Stimulated activated CD8-positive, alpha-beta memory T cell treated with anti-CD3 and anti-CD28 coated beads, Interleukin-4, amount 100 ng/mL, for 4 hours (primary cell): ENCODE measurements around the gene SRGAP2B.
"Not testable (repeated sequence)": the region's sequence is repeated elsewhere in the genome, so short reads cannot be mapped to it uniquely, and the experiment has no call there.

ENCODE experiments used
- DNase-seq, 2 donors: peaks; one replicate each; pipeline ENCODE4 v3.0.0-alpha.2; 2020; ENCODE audit warnings: low read depth in 2 of 2, low spot score in 1 of 2

Gene SRGAP2B

DNA sequence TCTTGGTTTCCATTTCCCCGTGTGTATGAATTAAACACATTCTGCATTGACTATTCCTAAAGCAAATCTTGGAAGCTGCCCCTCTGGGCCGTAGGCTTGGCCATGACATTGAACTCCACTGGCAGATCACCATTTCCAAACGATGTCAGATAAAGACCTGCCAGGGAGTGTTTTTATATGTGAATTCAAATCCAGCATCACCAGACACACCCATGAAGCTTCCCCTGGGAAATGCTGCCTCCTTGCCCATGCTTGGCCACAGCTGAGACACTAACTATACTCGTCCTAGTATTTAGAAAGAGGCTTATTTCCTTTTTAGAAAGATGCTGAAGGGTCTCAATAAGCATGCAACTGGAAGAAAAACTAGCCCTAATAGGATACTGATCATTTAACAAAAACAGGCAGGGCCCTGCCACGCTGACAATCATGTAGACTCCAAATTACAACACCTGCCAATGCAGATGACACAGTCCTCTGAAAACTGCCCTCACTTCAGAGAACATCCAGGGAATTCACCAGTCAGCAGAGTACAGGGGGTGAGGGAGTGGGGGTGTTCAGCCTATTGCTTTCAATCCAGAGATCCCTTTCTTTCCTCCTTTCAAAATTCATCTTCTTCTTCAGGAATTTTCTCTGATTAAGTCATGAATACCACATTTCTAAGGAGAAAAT is 94.9 kb downstream of the SRGAP2B start:
- not testable (repeated sequence) for DNase-seq

DNA sequence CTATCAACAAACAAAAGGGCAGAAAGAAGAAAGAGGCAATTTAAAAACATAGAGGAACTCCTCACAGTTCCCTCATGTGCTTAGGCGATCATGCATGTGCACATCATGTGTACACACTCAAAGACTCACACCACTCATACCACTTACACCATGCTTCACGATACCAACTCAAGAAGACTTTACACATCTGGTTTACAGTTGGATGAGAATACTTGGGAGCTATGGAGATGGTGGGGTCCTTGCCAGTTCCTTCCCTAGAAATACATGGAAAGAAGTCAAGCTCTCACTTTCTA is 96.2 kb downstream of the SRGAP2B start:
- DNase-seq, result not testable (repeated sequence)

DNA sequence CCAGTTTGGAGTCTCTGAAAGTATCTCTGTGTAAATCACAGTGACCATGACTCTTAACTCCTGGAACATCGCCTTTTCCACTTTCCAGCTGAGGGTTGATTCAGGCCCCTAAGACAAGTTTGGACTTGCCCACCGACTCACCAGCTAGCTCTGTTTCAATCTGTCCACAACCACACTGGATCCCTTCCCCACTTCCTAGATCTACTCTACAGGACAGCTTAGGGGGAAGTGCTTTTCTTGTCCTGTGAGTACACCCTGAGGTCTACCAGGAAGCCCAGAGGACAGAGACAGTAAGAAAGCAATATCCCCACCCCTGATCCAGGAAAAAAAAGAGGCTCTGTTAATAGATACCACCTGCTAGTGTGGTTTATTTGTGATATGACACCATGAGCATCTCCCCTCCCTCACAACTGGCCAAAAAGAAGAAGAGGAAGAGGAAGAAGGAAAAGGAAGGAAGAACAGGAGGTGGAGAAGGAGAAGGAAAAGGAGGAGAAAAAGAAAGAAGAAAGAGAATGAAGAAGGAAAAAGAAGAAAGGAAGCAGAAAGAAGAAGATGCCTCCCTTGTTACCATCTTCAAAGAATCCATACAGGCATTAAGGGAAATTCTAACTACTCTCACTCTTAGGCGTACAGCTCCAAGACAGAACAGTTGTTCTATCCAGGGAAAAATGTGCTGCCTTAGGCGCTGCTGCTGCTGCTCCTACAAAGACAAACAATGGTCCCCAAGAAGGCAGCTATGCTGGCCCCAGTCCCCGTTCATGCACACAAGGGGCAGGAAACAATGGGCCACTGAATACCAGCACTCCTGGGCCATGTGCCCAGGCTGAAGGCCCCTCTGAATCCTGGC is 96.8 kb downstream of the SRGAP2B start:
- not testable (repeated sequence) for DNase-seq

DNA sequence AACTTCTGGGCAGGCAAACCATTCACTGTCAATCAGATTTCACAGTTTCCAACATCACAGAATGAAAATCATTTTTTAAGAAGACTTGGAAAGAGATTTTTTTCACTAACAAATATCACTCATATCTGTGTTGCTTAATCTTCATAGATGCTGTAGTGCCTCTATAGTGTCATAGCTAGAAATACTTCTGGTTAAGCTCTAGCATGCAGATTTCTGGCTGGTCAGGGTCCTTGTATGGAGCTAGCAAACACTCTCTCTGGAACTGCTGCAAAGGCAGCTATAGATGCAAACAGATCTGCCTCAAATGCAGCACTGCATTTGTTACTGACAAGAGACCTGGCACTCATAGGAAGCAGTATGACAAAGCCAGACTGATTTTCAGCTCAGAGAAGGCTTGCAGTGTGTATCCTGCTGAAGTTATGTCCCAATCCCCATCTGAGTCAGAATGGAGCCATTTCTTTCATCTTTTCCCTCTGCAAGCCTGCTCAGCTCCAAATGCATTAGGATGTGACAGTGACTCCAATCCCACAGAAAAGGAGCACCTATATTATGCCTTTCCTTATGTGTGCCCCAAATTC is 99.2 kb downstream of the SRGAP2B start:
- DNase-seq, result not testable (repeated sequence)

DNA sequence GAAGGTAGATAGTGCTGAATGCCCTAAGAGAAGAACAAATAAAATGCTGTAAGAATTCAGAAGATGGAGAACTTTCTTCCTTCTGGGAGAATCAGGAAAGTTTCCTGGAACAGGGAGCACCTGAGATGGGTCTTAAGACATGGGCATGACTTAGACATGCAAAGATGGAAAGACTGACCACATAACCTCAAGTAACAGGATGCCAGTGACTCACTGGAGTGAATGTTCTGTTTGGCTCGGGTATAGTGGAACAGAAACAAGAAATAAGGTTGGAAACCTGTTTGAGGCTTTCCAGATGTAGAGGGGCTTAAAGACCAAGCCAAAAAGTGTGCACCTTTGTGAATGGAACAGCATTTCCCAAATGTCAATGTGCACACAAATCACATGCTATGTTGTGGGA is 102.2 kb downstream of the SRGAP2B start:
- not testable (repeated sequence) for DNase-seq

DNA sequence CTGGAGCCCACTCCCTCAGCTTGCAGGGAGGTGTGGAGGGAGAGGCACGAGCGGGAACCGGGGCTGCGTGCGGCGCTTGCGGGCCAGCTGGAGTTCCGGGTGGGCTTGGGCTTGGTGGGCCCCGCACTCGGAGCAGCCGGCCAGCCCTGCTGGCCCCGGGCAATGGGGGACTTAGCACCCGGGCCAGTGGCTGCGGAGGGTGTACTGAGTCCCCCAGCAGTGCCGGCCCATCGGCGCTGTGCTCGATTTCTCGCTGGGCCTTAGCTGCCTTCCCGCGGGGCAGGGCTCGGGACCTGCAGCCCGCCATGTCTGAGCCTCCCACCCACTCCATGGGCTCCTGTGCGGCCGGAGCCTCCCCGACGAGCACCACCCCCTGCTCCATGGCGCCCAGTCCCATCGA is 104.5 kb downstream of the SRGAP2B start:
- DNase-seq, result not testable (repeated sequence)

DNA sequence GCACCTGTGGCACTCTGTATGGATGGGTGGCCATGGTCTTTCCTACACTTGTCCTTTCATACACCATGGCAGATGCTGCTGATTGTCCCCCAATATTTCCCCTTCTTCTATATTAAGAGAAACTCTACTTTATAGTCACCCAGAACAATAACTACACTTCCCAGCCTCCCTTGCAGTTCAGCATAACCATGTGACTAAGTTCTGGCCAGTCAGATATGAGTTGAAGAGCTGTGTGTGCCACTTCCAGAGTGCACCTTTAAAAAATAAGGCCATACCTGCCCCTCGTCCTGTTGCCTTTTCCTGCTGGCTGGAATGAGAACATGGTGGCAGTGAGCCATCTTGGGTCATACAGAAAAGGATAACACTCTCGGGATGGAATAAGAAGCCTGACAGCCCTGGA is 108.0 kb downstream of the SRGAP2B start:
- not testable (repeated sequence) for DNase-seq

DNA sequence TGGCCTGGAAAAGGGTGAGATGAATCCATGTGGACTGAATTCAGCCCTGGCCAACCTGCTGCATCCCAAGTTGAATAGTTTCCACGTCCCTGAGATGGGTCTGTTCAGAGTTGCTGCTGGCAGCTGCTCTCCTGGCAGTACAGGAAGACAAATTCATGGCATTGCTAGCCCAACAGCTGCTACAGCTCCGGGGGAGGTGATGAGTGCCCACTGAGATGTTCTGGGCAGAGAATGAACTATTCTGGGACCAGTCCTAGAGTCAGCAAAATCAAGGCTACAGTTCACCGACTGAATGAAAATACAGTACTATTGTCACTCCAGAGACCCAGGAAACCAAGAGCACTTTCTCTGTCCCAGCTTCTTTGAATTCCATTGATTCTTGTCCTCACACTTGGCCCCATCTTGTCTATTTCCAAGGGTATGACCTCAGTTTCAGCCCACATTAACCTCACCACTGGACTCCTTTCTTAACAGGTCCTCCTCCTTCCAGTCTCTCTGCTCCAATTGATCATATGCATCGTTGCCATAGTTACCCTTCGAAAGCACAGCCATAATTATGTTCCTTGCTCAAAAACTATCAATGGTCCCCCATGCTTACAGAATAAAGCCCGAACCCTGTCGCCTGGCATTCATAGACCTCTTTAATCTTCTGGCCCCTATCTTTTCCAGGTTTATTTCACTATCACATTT is 108.8 kb downstream of the SRGAP2B start:
- not testable (repeated sequence) for DNase-seq

DNA sequence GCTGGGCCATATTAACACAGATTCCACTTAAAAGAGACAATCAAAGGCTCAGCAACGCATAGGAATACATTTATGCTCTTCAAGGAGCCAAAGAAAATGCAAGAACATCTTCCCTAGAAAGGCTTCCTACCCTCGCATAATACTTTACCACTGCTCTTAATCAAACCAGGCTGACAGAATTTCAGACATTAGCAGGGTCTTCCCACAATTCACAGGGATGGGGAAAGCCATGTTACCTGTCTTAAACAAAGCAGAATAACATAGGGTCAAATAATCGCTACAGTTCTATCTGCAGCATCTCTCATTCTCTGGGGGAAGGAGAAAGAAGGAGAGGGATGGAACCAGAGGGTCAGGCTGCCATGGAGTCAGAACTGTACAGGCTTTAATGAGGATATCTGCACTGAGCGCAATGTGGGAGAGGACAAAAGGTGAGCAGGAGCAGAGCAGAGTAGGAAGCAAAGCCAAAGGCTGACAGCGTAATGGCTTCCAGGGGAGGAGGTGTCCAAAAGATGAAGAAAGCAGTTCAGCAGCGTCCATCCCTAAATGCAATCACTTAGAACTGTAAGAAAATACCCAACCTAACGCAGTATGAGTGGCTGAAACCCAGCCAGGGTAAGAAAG is 109.5 kb downstream of the SRGAP2B start:
- not testable (repeated sequence) for DNase-seq

DNA sequence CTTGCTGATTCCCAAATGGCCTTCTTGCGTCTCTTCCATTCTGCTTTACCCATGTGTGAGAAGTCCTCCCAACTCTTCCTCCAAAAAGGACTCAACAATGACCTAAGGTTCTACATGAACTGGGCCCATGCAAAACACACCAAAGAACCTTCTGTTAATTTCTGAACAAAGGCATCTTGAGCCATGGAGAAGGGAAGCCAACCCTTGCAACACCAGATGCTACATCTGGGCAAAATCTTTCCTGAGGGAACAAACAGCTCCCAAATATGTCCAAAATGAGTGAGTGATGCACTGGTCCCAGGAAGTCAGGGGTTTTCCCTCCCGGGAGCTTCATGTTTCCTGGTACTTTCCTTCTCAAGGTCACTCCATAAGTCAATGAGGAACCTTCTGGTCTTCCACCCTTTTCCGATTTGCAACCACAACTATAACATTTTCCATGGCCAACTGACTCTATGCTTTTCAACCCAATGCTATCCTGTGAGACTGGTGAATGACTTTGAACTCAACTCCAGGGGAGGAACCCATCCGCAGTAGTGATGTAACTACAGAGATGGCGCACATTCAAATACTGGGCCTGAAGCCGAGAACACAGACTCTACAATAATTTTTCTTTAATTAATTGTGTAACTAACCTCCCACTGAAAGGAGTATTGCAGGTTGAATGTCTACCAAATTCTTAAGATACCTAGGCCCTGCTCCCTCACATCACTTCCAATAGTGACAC is 112.2 kb downstream of the SRGAP2B start:
- not testable (repeated sequence) for DNase-seq

DNA sequence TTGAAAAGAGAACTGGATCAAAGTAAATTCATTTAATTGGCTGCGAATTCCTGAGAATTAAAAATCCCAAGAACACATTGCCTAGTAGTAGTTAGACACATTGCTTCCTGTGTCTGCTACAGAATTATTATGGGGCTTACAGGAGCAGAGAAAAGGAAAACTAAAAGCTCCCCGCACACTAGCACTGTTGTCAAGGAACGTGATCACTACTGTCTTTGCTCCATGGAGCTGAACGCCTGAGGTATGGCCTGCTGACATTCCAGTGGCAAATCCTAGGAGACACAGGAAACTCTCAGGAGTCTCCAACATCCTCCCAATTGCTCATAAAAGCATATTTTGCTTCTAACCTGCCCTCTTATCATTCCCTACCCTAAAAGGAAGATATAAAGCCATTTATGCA is 114.0 kb downstream of the SRGAP2B start:
- DNase-seq, result not testable (repeated sequence)

DNA sequence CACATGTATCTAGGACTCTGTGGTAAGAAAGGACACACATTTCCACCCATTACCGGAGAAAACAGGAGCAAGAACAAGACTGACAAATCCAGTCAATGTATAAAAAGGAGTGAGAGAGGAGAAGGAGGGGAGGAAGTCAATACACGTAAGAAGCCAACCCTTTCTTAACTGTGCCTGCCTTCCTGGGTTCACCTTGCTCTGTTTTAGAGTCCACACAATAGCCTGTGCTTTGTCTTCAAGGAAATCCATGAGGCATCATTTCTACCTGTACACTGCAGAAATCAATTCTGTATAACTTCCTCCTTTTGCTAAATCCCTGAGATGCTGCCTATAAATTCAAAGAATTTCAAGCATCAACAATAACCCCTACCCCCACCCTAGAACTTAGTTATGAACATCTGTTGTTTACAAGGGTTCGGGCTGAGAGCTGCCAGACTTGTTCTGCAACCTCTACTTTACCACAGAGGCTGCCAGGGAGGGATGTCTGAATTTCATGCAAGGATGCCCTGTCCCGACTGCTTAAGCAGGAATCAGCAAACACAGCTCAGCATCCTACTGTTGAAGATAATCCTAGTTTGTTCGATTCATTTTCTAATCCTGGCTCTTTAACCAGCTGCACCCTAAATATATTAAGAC is 115.0 kb downstream of the SRGAP2B start:
- DNase-seq, result not testable (repeated sequence)

DNA sequence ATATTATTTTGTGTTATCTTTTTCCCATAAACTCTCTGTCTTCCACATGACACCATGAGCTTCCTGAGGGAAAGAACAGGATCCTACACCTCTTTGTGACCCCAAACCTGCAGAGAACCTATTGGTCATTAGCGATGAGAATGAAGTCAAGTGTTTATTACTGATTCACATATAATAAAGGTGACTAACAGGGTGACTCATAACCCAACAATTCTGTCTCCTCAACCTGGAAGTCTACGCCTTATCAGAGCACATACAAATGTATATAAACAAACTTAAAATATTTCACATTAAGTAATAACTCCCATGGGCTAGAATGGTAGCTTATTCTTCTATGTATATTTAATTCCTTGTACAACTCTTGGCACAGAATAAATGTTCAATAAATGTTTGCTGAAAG is 117.3 kb downstream of the SRGAP2B start:
- not testable (repeated sequence) for DNase-seq

DNA sequence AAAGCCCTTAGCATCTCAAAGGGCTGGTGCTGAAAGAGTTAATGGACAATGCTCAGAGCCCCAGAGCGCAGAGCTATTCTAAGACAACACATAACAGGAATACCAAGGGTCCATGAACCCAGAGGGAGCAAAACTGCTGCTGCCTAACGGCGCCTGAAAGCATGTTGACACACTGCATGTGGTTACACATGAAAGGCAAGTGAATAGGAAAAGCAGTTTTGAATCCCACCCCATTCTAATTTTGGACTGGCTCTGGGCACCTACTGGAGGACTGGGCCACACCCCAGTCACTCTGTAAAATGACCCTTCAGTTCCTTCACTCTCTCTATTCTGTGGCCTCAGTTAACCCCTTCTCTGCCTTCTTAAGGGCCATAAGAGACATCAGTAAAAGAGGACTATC is 123.2 kb downstream of the SRGAP2B start:
- DNase-seq, result not testable (repeated sequence)

DNA sequence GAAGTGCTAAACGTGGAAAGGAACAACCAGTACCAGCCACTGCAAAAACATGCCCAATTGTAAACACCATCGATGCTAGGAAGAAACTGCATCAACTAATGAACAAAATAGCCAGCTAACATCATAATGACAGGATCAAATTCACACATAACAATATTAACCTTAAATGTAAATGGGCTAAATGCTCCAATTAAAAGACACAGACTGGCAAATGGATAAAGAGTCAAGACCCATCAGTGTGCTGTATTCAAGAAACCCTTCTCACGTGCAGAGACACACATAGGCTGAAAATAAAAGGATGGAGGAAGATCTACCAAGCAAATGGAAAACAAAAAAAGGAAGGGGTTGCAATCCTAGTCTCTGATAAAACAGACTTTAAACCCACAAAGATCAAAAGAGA is 128.6 kb downstream of the SRGAP2B start:
- DNase-seq, result not testable (repeated sequence)

DNA sequence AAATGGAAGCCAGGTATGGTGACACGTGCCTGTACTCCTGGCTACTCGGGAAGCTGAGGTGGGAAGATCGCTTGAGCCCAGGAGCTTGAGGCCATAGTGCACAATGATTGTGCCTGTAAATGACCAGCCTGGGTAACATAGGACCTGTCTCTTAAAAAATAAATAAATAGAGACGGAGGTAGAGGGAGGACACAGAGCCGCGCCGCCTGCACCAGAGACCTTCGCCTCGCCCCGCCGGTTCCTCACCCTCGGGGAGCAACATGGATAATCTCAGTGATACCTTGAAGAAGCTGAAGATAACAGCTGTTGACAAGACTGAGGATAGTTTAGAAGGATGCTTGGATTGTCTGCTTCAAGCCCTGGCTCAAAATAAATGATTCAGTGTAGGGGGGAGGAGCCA is 130.4 kb downstream of the SRGAP2B start:
- not testable (repeated sequence) for DNase-seq

DNA sequence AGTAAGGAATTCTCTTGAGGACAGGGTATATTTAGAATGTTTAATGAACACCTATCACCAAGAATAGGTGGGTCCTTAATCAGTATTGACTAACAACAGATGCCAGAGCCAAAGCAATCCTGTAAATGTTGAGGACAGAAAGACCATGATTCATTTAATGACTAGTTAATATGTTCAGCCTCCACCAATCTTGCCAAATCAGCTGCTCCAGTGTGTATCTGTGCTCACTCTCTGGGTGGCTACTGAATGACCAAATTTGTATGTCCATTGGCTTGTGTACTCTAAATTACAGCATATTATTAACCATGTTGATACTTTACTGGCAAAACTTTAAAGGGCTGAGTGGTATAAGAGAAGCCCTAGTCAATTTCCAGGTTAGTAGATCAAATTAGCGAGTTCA is 130.9 kb downstream of the SRGAP2B start:
- not testable (repeated sequence) for DNase-seq

DNA sequence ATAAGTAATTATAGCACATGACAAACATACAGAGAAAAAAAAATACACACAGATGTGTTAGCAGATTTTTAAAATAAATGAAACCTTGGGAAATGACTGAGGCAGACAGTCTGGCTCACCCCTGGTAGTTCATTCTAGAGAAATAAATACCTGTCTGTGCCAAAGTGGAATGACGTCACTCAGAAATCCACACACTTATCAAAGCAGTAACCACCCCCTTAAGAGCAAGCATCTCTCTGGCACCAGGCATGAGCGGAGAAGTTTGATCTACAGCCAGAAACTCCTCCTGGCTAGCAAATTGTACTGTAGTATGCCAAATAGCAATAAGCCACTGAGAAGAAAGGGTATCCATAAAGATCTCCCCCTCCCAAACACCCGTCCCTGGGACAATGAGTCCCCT is 131.6 kb downstream of the SRGAP2B start:
- not testable (repeated sequence) for DNase-seq

DNA sequence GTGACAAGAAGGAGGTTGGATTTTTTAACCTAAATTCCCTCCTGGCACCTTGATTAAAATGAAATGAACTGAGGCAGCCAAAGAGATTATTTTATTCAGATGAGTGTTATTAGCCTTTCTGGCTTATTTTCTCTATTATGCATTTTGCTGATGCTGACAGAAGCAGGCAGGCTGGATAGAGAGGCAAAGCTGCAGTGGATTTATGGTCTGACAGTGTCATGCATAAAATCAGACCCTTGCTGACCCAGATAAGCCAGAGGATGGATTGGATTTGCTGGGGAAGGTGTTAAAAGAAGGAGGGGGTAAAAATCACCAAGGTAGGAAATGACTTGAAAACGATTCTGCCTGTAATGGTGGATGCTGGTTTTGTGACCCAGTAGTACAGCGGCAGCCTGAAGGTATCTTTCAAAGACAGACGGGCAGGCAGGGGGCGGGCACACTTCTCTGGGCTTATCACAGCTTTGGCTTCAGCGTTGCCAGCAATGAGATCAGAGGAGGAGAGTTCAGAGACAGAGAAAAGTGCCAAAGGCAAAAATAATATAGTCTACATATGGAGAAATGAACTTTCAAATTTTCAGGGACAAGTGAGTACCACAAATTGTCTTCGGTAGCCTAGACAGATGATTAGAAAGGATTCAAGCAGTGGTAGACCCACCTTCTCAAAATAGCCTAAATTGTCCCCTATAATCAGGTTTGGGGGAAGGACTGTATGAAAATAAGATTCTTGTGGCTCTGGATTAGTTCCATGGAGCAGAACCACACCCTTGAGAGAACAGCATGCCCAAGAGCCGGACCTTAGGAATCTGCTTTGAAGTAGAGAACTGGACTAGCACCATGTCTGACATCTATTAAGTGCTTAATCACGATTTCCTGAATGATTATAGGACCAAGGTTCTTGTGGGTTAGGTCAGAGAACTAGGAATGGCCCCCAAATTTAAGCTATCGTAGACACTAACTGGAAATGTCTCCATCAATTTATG is 133.2 kb downstream of the SRGAP2B start:
- not testable (repeated sequence) for DNase-seq
